Measurements from ENCODE around the gene CNGA4. TPM values are rescaled to one million over a fixed set of nuclear protein-coding genes. Genes with fewer than 3 reads are reported as not detected.

CNGA4 gene
- total RNA-seq, 1 donor from 2014 or later = not detected

DNA sequence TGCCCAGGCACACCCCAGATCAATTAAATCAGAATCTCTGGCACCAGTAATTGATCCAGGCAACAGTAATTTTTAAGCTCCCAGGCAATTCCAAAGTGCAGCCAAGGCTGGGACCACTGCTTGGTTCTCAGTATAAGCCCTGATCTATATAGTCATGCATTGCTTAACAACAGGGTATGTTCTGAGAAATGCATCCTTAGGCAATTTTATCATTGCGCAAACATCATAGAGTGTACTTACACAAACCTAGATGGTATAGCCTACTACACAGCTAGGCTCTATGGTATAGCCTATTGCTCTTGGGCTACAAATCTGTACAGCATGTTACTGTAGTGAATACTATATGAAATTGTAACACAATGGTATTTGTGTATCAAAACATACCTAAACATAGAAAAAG is 34.2 kb upstream of the CNGA4 start:
- Histone ChIP-seq H3K4me1 (no peaks in the 10 kb centered on the region), H3K4me3 (no peak overlapping the region), H2AFZ (replicated peaks) (no peak overlapping the region), H3K27me3 (no peaks in the 10 kb centered on the region), H3K36me3 (no peaks in the 10 kb centered on the region), H3K9ac (no peak overlapping the region), H3K4me2 (no peak overlapping the region), H3K9me3 (ENCODE audit: low read depth) (no peaks in the 10 kb centered on the region), H3F3A (ENCODE audit: low read depth) (no peaks in the 10 kb centered on the region), H3K79me2 (ENCODE audit: low read depth) (no peaks in the 10 kb centered on the region), H3K27ac (no peak overlapping the region), H4K20me1 (ENCODE audit: low read depth) (no peaks in the 10 kb centered on the region)
- Mint-ChIP-seq H3K27me3 (ENCODE audit: insufficient read depth, low read depth) (peaks cover 4% of the 10 kb centered on the region), H3K36me3 (peaks cover 9% of the 10 kb centered on the region), H3K4me1 (no peaks in the 10 kb centered on the region), H3K4me3 (no peak overlapping the region), H3K9me3 (no peaks in the 10 kb centered on the region), H3K27ac (no peak overlapping the region)
- TF ChIP-seq, protein P1, sequence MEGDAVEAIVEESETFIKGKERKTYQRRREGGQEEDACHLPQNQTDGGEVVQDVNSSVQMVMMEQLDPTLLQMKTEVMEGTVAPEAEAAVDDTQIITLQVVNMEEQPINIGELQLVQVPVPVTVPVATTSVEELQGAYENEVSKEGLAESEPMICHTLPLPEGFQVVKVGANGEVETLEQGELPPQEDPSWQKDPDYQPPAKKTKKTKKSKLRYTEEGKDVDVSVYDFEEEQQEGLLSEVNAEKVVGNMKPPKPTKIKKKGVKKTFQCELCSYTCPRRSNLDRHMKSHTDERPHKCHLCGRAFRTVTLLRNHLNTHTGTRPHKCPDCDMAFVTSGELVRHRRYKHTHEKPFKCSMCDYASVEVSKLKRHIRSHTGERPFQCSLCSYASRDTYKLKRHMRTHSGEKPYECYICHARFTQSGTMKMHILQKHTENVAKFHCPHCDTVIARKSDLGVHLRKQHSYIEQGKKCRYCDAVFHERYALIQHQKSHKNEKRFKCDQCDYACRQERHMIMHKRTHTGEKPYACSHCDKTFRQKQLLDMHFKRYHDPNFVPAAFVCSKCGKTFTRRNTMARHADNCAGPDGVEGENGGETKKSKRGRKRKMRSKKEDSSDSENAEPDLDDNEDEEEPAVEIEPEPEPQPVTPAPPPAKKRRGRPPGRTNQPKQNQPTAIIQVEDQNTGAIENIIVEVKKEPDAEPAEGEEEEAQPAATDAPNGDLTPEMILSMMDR (IDR thresholded peaks at IDR 0.05) = no peak
- TF ChIP-seq EZH2 (IDR thresholded peaks at IDR 0.05) (no peak), EZH2phosphoT487 (IDR thresholded peaks at IDR 0.05) (no peak)
- DNase-seq (ENCODE audit: low spot score) = no peak

DNA sequence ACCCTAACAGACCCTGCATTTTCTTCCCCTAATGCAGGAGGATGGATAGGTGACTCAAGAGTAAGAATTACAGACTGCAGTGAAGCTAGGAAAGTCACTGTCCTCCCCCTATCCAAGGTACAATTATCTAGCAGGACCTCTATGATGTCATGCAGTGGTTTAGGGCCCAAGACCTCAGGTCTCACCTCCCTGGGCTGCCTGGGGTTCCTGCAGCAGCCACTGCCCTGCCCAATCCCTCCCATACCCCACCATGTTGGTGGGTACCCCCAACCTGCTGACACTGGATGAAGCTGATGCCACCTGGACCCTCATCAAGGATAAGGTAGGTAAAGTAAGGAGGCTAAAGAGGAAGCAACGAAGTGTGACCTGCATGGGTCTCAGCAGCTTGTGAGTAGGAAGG is 33.5 kb upstream of the CNGA4 start, which contains the start of gene C11orf42:
Gene C11orf42, plus strand, starts transcription at position 192 of the 400 bp plus-strand sequence. Its CDS starts 59 bp downstream, at position 251.
- Histone ChIP-seq H3K79me2 (ENCODE audit: low read depth) (no peaks in the 10 kb centered on the region), H3K27me3 (no peaks in the 10 kb centered on the region), H3K4me2 (no peak within 1 kb of the TSS), H3K27ac (no peak within 1 kb of the TSS), H3K9ac (no peak within 1 kb of the TSS), H2AFZ (replicated peaks) (no peak within 1 kb of the TSS), H3K9me3 (ENCODE audit: low read depth) (no peaks in the 10 kb centered on the region), H3F3A (ENCODE audit: low read depth) (no peaks in the 10 kb centered on the region), H3K4me1 (no peaks in the 10 kb centered on the region), H3K36me3 (no peaks in the 10 kb centered on the region), H4K20me1 (ENCODE audit: low read depth) (no peaks in the 10 kb centered on the region), H3K4me3 (no peak within 1 kb of the TSS)
- Mint-ChIP-seq H3K27ac (no peak within 1 kb of the TSS), H3K4me1 (no peaks in the 10 kb centered on the region), H3K36me3 (peaks cover 9% of the 10 kb centered on the region), H3K27me3 (ENCODE audit: insufficient read depth, low read depth) (no peaks in the 10 kb centered on the region), H3K4me3 (no peak within 1 kb of the TSS), H3K9me3 (no peaks in the 10 kb centered on the region)
- no peak for DNase-seq (ENCODE audit: low spot score)
- TF ChIP-seq EZH2 (IDR thresholded peaks at IDR 0.05) (no peak), EZH2phosphoT487 (IDR thresholded peaks at IDR 0.05) (no peak)
- TF ChIP-seq, protein P1 (IDR thresholded peaks at IDR 0.05) = no peak

DNA sequence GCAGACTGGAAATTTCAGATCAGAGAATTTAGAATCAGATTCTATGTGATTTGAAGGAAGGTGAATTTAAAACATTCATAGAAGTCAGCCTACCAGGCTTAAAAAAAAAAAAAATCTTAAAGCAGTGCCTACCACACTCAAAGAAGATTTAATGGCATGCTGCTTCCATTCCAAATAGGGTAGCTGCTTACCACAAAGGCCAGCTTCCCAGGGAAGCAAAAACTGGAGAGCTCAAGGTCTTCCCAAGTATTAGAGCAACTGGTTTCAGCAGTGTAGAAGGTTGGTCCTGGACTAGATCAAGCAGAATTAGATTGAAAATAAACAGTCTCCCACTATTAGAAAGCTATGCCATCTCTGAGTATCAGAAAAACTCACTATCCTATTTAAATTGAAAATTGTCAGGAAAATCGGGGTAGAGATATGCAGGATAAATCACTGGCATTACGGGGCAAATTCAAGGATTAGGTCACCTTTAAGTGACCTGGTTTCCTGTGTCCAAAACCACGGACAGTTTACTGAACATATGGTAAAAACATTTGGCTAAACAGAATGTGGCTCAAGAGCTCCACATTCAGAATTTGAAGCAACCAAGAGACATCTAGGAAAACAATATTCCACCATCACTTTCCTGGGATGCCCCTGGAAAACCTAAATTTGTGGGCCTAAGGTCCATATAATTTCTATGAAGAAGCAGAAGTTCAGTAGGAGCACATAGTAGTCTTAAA is 32.3 kb upstream of the CNGA4 start:
- Histone ChIP-seq H3K27me3 (no peaks in the 10 kb centered on the region), H3K4me2 (no peak overlapping the region), H3K9ac (no peak overlapping the region), H3K36me3 (no peaks in the 10 kb centered on the region), H3K27ac (peak overlapping the region; percentile 37), H3K9me3 (ENCODE audit: low read depth) (no peaks in the 10 kb centered on the region), H4K20me1 (ENCODE audit: low read depth) (no peaks in the 10 kb centered on the region), H2AFZ (replicated peaks) (no peak overlapping the region), H3K79me2 (ENCODE audit: low read depth) (no peaks in the 10 kb centered on the region), H3K4me3 (no peak overlapping the region), H3K4me1 (no peaks in the 10 kb centered on the region), H3F3A (ENCODE audit: low read depth) (no peaks in the 10 kb centered on the region)
- no peaks in the 10 kb centered on the region for H3K27me3 Mint-ChIP-seq (ENCODE audit: insufficient read depth, low read depth)
- no peak overlapping the region for H3K4me3 Mint-ChIP-seq
- H3K9me3 Mint-ChIP-seq = no peaks in the 10 kb centered on the region
- DNase-seq (ENCODE audit: low spot score) = no peak
- TF ChIP-seq, protein P1 (IDR thresholded peaks at IDR 0.05) = no peak
- TF ChIP-seq EZH2phosphoT487 (IDR thresholded peaks at IDR 0.05) = no peak
- TF ChIP-seq EZH2 (IDR thresholded peaks at IDR 0.05) = no peak
- peaks cover 9% of the 10 kb centered on the region for H3K36me3 Mint-ChIP-seq
- H3K27ac Mint-ChIP-seq = no peak overlapping the region
- H3K4me1 Mint-ChIP-seq = no peaks in the 10 kb centered on the region

Data from neural progenitor cell (in vitro differentiated cells).